Nephron (organoid): ENCODE data around the gene DDOST.

Experiments used
- H3K27ac Mint-ChIP-seq, 3 experiments: 2 replicates each; pipeline ENCODE4 v1.8.0; 2020; ENCODE audit warnings: mixed read lengths in 3 of 3, mild to moderate bottlenecking in 2 of 3, moderate library complexity in 1 of 3
- H3K27me3 Mint-ChIP-seq: 2 replicates; pipeline ENCODE4 v1.8.0; 2021; ENCODE audit warnings: low read depth, mild to moderate bottlenecking, moderate library complexity, mixed read lengths
- H3K36me3 Mint-ChIP-seq: 2 replicates; pipeline ENCODE4 v1.8.0; 2020; ENCODE audit warnings: low read depth, mixed read lengths
- H3K4me1 Mint-ChIP-seq: 2 replicates; pipeline ENCODE4 v1.8.0; 2020; ENCODE audit warnings: mixed read lengths
- H3K4me3 Mint-ChIP-seq, 3 experiments: 2 replicates each; pipeline ENCODE4 v1.8.0; 2020; ENCODE audit warnings: mild to moderate bottlenecking in 3 of 3, mixed read lengths in 3 of 3, moderate library complexity in 2 of 3
- H3K9me3 Mint-ChIP-seq: 2 replicates; pipeline ENCODE4 v1.8.0; 2020; ENCODE audit warnings: mixed read lengths
- TF ChIP-seq, protein P1 (sequence below), 3 experiments: fragments of 200-600 bp; sonication (generic); IDR thresholded peaks; one replicate each; pipeline ENCODE4 v1.5.0; 2021; ENCODE audit warnings: antibody characterized with exemption in 3 of 3; ENCODE audit not compliant: unreplicated experiment in 3 of 3

DDOST gene

DNA sequence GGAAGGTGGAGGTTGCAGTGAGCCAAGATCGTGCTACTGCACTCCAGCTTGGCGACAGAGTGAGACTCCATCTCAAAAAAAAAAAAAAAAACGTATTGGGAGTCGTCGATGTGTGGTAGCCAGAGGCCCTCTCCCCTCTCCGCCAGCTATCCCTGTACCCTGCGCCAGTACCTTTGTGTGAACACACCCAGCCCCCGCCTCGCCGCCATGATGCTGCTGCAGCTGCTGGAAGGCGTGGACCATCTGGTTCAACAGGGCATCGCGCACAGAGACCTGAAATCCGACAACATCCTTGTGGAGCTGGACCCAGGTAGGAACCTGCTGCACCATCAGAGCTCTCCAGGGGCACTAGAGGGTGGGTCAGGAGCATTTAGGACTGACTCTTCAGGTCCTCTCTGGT, 15.8 kb downstream of the DDOST start:
- H3K27me3 Mint-ChIP-seq = no peaks in the 10 kb centered on the region

DNA sequence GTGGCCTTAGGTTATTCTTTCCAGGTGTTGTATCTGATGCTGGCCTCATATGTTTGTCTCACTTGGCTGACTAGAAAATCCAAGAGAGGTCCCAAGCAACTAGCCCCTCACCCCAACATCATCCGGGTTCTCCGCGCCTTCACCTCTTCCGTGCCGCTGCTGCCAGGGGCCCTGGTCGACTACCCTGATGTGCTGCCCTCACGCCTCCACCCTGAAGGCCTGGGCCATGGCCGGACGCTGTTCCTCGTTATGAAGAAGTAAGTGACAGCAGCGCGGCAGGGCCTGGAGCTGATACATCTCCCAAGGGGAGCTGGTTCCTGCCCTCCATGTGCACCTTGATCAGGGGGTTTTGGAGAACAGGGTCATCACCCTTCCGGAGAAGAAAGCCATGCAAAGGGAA, 16.8 kb downstream of the DDOST start:
- Mint-ChIP-seq H3K36me3 (peaks cover 38% of the 10 kb centered on the region), H3K27me3 (no peaks in the 10 kb centered on the region), H3K27ac (no peak overlapping the region), H3K4me1 (no peaks in the 10 kb centered on the region), H3K4me3 (no peak overlapping the region), H3K9me3 (no peaks in the 10 kb centered on the region)
- TF ChIP-seq, protein P1, sequence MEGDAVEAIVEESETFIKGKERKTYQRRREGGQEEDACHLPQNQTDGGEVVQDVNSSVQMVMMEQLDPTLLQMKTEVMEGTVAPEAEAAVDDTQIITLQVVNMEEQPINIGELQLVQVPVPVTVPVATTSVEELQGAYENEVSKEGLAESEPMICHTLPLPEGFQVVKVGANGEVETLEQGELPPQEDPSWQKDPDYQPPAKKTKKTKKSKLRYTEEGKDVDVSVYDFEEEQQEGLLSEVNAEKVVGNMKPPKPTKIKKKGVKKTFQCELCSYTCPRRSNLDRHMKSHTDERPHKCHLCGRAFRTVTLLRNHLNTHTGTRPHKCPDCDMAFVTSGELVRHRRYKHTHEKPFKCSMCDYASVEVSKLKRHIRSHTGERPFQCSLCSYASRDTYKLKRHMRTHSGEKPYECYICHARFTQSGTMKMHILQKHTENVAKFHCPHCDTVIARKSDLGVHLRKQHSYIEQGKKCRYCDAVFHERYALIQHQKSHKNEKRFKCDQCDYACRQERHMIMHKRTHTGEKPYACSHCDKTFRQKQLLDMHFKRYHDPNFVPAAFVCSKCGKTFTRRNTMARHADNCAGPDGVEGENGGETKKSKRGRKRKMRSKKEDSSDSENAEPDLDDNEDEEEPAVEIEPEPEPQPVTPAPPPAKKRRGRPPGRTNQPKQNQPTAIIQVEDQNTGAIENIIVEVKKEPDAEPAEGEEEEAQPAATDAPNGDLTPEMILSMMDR (IDR thresholded peaks at IDR 0.05; ENCODE audit: unreplicated experiment in 3 of 3) = no peak

More for the DNA sequence above, 15.8 kb downstream of the DDOST start:
- H3K9me3 Mint-ChIP-seq = no peaks in the 10 kb centered on the region
- no peak overlapping the region for H3K4me3 Mint-ChIP-seq
- TF ChIP-seq, protein P1 (IDR thresholded peaks at IDR 0.05; ENCODE audit: unreplicated experiment in 3 of 3) = no peak
- peaks cover 42% of the 10 kb centered on the region for H3K36me3 Mint-ChIP-seq
- no peak overlapping the region for H3K27ac Mint-ChIP-seq
- H3K4me1 Mint-ChIP-seq = no peaks in the 10 kb centered on the region

DNA sequence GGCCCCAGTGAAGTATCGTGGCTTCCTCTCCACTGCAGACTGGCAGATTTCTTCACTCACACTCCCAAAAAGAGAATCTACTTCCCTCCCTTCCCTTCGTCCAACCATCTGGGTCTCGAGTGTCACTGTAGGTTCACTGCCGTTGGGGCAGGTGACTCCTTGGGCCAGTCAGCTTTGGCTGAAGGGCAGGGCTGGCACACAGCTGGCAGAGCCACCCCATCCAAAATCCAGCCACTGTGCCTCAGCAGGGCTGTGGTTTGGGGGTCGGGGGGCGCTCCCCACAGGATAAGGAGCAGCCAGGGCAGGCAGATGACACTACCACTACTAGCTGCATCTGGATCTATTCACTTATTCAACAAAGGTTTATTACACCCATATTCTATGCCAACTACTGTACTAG, 18.1 kb downstream of the DDOST start:
- no peaks in the 10 kb centered on the region for H3K9me3 Mint-ChIP-seq
- no peak overlapping the region for H3K4me3 Mint-ChIP-seq
- no peak overlapping the region for H3K27ac Mint-ChIP-seq

DNA sequence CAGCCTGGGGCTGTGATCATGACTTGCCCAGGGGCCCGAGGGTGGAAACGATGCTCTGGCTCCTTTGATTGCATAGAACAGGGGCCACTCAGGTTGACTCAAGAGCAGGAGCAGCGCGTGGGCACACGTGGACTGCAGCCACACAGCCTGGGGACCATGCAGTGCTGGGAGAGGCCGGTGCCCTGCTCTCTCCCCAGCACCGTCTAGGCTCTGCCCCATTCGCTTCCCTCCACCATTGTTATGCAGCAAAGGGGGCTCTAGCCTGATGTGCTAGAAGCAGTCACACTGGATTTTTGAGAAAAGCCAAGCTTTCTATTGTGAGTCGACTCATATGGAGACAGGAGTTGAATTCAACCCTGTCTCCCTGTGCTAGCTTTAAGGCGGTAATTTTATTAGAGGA, 19.2 kb downstream of the DDOST start:
- H3K36me3 Mint-ChIP-seq = peaks cover 40% of the 10 kb centered on the region
- H3K4me1 Mint-ChIP-seq = no peaks in the 10 kb centered on the region
- H3K27me3 Mint-ChIP-seq = no peaks in the 10 kb centered on the region
- no peak overlapping the region for H3K4me3 Mint-ChIP-seq
- TF ChIP-seq, protein P1 (IDR thresholded peaks at IDR 0.05; ENCODE audit: unreplicated experiment in 3 of 3) = no peak
- no peak overlapping the region for H3K27ac Mint-ChIP-seq
- H3K9me3 Mint-ChIP-seq = no peaks in the 10 kb centered on the region

More for the DNA sequence above, 18.1 kb downstream of the DDOST start:
- no peaks in the 10 kb centered on the region for H3K27me3 Mint-ChIP-seq
- no peaks in the 10 kb centered on the region for H3K4me1 Mint-ChIP-seq
- peaks cover 37% of the 10 kb centered on the region for H3K36me3 Mint-ChIP-seq
- TF ChIP-seq, protein P1 (IDR thresholded peaks at IDR 0.05; ENCODE audit: unreplicated experiment in 3 of 3) = no peak

DNA sequence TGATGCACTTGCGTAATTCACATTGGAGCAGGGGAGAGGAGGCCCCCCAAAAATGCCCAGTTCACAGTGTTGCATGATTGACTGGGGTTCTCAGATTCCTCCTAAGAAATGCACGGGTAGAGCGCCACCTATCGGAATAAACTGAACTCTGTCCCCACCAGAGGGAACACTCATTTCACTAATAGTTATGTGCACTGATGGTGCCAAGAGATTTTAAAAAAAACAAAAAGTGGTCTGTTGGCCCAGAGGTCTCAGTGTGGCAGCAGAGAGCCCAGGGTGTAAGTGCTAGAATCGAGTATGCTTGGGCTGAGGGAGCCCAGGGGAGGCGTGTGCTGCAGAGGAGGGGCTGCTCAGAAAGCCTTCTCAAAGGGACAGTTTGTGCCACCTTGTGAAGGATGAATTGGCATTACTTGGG, 21.0 kb downstream of the DDOST start:
- Mint-ChIP-seq H3K27ac (no peak overlapping the region), H3K4me1 (no peaks in the 10 kb centered on the region), H3K27me3 (no peaks in the 10 kb centered on the region), H3K36me3 (peaks cover 46% of the 10 kb centered on the region), H3K4me3 (no peak overlapping the region), H3K9me3 (no peaks in the 10 kb centered on the region)
- TF ChIP-seq, protein P1 (IDR thresholded peaks at IDR 0.05; ENCODE audit: unreplicated experiment in 3 of 3) = peak; percentile 80 to 87 (median 84)

DNA sequence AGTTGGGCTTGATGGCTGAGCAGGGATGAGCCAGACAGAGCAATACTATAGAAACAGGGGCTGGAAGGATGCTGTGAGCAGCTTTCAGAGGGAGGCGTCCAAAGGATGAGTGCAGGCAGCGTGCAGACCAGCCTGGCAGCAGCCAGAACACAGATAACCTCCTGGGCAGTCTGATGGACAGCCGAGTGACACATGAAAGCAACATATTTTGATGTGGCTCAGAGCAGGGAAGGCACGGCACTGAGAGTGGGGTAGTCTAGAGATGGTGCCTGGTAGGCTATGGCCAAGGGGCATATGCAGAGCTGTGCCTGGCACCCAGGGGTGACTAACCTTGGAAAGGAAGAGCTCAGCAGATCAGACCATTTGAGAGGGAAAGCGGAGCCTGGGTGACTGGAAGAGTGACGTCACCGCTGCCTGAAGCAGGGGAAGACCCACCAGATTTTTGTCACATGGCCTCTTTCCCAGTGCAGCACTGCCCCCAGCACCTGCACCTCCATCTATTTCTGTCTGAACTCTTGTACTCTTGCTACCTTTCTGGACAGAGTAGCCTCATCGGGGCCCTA, 24.3 kb downstream of the DDOST start:
- Mint-ChIP-seq H3K36me3 (peaks cover 31% of the 10 kb centered on the region), H3K9me3 (no peaks in the 10 kb centered on the region), H3K4me1 (peaks cover 17% of the 10 kb centered on the region), H3K4me3 (no peak overlapping the region), H3K27me3 (no peaks in the 10 kb centered on the region), H3K27ac (no peak overlapping the region)
- TF ChIP-seq, protein P1 (IDR thresholded peaks at IDR 0.05; ENCODE audit: unreplicated experiment in 3 of 3) = no peak
